ENCODE results near the gene WBP4.

DNA sequence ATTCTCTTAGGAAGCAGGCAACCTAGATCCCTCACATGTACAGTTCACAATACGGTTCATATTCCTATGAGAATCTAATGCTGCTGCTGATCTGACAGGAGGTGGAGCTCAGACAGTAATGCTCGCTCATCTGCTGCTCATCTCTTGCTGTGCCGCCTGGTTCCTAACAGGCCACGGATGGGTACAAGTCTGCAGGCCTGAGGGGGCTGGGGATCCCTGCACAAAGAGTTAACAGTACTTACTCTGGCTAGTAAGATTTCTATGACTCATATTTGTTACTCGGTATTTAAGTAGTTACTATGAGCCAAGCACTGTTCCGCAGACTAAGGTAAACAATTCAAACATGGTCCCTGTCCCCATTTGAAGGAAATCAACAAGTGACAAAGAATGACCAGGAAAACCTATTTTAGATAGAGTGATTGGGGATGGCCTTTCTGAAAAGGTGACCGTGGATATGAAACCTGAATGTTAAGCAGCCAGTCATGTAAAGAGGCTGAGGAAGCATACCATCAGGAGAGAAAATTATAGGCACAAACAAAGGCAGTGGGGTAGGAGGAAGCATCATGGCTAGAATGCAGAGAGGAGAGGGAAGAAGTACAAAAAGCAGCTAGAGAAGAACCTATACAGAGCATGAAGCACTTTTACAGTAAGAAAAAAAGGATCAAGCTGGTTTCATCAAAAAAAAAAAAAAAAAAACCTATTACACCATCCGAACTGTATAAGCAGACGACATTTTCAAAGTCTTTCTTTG lies 20.6 kb upstream of the WBP4 start:
- no peak for TF ChIP-seq CTCF (IDR thresholded peaks at IDR 0.05)
- TF ChIP-seq ZFX (IDR thresholded peaks at IDR 0.05; ENCODE audit: borderline replicate concordance): no peak

Data from 22Rv1 (cell line).